VCaP (cell line): Measurements from ENCODE around the gene KIAA1549.
A peak's percentile ranks its signal among the peaks of the same experiment; 100 is the strongest.

Experiments used
- H3K27ac ChIP-seq: fragments of 450-650 bp; 2 replicates; pipeline ENCODE4 v1.5.1; 2017
- TF ChIP-seq, protein P1 (sequence below): fragments of 450-650 bp; conservative IDR thresholded peaks from 2 replicates; pipeline ENCODE4 v1.5.1; 2017; ENCODE audit warnings: mild to moderate bottlenecking, moderate library complexity

The KIAA1549 gene

DNA sequence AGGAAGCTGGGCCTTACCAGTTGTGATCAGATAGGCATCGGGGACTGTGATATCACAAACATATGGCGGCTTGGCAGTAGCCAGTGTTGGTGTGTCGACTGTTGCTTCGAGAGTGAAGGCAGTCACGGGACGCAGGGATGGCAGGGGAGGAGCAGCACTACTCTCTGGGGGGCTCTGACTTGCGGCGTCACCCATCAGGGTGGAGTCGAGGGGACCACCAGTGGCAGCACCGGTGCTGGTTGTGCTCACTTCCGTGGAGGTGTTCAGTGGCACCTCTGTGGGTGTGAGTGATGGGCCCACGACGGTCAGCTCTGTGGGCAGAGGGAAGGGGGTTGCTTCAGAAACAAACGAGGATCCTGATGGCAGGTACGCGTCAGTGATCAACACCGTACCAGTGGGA, 64.5 kb downstream of the KIAA1549 start:
- H3K27ac ChIP-seq, result no peak overlapping the region
- TF ChIP-seq, protein P1, sequence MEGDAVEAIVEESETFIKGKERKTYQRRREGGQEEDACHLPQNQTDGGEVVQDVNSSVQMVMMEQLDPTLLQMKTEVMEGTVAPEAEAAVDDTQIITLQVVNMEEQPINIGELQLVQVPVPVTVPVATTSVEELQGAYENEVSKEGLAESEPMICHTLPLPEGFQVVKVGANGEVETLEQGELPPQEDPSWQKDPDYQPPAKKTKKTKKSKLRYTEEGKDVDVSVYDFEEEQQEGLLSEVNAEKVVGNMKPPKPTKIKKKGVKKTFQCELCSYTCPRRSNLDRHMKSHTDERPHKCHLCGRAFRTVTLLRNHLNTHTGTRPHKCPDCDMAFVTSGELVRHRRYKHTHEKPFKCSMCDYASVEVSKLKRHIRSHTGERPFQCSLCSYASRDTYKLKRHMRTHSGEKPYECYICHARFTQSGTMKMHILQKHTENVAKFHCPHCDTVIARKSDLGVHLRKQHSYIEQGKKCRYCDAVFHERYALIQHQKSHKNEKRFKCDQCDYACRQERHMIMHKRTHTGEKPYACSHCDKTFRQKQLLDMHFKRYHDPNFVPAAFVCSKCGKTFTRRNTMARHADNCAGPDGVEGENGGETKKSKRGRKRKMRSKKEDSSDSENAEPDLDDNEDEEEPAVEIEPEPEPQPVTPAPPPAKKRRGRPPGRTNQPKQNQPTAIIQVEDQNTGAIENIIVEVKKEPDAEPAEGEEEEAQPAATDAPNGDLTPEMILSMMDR, result no peak

DNA sequence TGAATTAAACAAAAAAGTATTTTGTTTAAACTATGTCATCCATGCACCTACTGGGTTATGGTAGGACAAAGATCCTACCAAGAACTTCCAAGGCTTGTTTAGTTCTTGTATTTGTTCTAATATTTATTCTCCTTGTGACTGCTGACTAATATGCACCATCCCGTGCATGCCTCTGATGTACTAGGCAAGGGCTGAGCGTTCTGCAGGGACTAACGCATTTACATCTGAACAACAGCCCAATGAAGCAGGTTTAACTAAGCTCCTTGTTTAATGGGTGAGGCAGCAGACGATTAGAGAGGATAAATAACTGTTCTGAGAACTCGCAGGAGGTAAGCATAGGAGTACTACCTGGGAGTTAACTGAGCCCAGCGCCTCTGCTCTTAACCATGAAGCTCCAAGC, 64.9 kb downstream of the KIAA1549 start:
- H3K27ac ChIP-seq, result no peak overlapping the region
- TF ChIP-seq, protein P1, result no peak

DNA sequence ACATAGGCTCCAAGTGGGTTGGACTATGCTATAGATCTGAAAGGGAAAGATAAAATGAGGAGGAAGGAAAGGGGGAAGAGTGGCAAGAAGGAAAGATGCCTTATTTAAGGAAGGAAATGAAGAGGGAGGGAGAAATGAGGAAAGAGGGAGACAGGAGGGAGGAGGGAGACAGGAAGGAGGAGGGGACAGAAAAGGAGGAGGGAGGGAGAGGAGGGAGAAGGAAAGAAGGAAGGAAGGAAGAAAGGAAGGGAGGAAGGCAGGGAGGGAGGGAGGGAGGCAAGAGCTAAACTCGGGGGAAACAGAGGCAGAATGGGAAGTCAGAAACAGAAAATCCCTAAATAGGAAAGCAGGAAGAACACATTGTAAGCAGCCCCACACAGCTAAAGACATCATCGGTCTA, 67.4 kb downstream of the KIAA1549 start:
- TF ChIP-seq, protein P1, result no peak
- H3K27ac ChIP-seq, result no peak overlapping the region

DNA sequence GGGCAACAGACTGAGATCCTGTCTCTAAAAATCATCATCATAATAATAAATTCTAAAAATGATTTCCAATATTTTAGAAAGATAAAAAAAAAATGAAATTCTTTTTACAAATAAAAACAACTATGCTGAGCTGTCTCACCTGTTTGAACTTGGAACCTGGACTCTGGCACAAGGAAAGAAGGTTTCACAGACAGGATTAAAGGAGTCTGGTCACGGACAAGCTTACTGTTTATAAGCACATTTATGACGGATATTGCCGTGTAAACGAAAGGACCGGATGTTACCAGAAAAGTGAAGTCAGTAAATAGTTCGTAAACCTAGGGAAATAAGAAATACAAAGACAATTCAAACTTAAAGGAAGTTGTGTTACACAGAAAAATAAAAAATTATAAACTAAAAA, 70.2 kb downstream of the KIAA1549 start:
- H3K27ac ChIP-seq, result peak overlapping the region; percentile 34
- TF ChIP-seq, protein P1, result no peak

DNA sequence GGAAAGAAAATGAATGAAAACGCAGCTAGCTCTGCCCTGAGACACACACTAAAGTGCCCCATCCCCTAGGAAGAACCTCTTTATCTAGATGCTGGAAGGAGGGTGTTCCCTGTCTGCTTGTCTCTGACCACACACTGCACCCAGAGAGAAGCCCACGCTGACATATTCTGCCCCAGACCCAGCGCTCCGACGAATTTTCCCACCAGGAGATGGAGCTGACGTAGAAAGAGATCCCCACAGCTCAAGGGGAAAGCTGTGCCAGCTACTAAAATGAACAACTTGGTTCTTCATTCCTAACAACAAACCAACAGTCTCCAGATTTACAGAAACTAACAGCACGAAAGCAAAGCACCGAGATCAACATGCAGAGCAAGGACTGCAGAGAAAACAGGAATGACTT, 73.3 kb downstream of the KIAA1549 start:
- TF ChIP-seq, protein P1, result no peak
- H3K27ac ChIP-seq, result no peak overlapping the region

DNA sequence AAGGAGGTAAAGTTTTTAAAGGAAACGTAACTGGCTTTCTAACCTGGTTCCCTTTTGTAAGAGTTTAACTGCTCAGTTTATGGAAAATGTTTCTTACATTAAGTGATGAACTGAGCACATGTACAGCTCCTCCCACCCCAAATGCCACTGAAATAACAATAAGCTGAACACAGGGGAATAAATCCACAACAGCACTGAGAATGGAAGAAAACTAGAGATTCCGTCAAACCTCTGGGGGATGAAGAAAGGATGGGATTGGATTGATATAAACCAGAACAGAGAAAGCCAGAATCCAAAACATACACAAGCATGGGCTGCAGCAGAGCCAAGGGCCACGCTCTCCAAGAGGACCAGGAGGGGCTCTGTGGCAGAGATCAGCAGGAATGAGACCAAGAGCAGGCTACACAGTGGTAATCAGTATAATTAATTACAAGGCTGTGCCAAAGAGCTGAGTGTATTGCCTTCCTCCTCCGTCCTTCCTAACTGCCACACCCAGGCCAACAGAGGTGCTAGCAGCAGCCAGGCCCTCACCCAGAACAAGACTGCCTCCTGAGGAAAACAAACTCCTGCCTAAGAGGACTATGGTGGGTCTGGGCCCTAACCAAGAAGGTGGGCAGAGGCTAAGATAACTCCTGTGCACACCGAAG, 73.9 kb downstream of the KIAA1549 start:
- TF ChIP-seq, protein P1, result no peak
- H3K27ac ChIP-seq, result no peak overlapping the region

DNA sequence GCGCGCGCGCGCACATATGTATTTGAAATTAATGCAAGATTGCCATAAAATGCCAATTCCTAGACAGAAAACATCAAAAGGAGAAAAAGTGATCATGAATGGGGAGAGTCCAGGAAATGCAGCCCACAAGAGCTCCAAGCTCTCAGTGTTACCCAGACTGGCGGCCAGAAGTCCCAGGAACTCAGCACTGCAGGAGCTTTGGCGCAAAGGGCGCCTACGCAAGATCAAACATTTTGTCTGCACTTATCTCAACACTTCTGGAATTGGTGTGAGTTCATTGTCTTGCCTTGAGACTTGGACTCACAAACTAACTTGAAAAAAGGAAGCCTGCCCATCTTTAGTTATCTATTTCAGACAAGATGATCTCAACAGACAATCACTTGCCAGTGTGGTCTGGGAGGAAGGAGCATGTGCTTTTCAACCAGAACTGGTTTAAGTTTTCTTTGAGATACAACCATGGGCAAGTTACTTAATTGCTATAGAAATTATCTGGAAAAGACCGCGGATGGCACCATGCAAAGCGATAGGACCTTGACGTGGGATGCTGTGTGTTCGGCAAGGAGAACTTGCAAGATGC, 77.2 kb downstream of the KIAA1549 start:
- H3K27ac ChIP-seq, result no peak overlapping the region
- TF ChIP-seq, protein P1, result no peak
